Stimulated activated CD4-positive, alpha-beta T cell treated with anti-CD3 and anti-CD28 coated beads, Interleukin-1b, Interleukin-23, amount 100 ng/mL, for 4 hours (primary cell): ENCODE measurements around the gene PRKRA.
"Not testable (repeated sequence)": the region's sequence is repeated elsewhere in the genome, so short reads cannot be mapped to it uniquely, and the experiment has no call there.

Experiments used
- DNase-seq, 2 donors: peaks; one replicate each; pipeline ENCODE4 v3.0.0-alpha.2; 2020; ENCODE audit warnings: low read depth in 2 of 2

Gene PRKRA

DNA sequence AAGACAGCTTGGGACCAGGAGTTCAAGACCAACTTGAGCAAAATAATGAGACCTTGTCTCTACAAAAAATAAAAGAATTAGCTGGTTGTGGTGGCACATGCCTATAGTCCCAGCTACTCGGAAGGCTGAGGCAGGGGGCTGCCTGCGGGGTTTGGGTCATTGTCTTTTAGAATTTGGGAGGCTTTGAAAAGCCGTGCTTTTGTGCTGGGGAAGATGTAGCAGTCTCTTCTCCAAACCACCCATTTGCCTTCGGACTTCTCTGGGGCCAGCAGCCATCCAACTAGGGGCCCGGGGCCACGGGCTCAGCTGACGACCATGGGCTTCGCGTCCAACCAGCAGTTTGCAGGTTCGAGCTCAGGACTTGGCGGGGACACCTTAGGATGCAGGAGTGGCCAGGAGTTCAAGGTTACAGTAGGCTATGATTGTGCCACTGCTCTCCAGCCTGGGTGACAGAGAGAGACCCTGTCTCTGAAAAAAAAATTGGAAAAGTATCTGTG, 6.5 kb upstream of the PRKRA start:
- no peak for DNase-seq

DNA sequence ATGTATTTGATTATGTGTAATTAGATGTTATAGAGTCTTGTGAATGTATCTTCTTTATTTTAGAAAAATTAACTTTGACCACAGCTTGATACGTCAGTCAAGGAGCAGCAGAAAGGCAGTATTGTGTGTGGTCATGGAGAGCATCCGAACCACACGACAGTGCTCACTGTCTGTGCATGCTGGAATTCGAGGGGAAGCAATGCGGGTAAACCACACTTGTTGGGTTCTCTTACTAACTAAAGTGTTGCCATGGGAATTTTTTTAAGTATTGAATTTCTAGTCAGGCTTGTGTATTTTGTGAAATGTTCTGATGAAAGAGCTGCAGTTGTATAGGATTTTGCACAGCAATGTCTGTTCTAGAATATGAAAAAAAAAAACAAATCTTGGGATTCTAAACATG, 5.0 kb upstream of the PRKRA start:
- no peak for DNase-seq

DNA sequence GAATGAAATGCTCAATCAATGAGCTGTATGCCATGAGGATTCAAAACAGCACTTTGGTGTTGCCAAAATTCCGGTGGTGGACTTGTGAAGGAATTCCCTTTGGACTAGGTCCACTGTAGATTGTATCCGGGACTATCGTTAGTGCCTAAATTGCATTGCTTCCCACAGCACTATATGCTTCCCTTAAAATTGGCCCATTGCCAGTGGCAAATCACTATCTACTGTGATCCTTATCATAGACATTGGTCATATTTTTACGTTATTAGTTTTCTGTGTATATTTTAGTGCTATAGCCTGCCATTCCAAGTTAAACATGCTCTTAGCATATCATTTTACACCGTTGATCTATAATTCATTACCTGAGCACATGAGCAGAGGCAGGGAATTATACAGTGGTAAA, 1.9 kb upstream of the PRKRA start:
- no peak for DNase-seq

DNA sequence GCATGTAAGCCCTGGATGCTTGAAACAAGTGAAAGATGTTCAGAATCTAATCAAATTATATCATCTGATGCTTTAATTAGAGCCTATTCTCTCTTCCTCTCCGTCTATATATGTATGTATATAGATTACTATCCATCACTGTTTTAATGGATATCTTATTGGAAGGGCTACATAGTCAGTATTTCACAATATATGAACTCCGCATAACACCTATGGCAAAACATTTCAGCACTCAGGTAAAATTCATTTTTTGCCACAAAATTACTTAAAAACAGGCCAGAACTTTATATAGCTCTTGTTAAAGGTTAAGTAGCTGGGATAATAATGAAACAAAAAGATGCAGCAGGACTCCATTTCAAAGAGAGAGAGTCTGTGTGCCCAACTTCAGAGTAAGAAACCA, 1.4 kb upstream of the PRKRA start:
- DNase-seq = no peak

DNA sequence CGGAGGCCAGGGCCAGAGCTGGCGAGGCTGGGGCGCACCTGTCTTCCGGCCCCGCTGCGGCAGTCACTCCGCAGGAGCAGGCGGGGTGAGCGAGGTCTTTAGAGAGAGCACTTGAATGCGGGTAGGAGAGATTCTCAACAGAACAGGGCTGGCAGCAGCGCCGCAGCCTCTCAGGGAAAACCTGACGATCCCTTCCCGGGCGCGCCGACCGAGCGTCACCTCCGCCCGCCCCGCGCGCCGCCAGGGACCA, 526 bp downstream of the PRKRA start:
- DNase-seq = no peak

DNA sequence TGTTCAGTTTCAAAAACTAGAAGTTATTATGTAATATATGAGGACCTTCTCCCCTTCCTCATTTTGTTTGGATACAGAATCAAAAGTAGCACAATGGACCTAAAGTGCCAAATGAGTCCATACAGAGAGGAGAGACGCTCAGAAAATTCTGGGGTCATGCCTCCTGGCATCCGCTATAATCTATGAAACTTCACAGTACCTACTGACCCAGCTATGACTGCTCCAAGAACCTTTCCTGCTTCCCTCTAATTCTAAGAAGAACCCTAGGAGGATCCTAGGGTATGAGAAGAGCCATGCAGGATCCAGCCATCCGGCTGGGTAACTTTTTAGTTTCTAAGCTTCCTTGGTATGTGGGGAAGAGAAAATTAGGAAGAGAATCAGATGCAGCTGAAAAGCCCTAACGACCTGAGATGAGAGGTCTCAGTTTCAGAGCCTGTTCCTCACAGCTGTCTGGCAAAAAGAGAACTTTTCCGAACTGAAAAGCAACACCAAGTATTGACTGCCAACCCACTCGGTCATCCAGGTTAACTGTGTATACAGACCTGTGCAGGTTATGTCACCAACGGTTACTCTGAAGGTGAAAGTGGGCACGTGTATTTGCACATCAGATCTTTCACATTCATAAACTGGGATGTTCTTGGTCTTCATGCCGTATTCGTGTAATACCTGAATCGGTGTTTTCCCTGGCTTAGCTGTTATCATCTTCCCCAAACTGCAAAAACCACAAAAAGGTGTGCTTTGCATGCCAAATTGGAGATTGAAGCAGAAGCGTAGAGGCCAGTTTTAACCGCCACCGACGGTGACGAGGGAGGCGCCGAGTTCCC, 1.1 kb downstream of the PRKRA start:
- DNase-seq = no peak

DNA sequence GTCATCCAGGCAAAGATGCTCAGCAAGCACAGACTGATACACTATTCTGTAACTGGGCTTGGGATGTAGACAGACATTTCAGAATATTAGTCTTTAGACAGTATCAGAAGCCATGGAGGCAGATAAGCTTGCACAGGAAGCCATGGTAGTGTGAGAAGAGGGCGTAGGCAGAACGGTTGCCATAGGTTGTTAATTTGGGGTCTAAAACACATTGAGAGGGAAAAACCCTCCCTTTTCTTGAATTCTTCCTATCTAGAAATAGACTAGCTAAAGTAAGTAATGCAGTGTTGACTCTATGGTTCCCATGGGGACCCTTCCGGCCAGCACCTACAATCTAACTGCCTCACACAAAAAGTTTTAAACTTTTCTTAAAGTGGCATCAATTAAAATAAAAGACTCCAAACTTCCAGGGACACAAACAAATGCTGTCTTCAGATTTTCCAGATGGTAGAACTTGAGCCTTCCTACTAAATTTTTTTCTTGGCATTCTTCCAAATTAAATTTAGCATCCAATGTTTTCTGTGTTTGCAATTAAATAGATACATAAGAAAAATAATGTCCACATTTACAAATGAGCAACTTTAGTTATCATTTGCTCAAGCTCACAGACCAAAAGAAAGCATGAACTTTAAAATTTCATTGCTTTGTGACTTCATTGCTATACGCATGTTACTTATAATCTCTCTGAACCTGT, 1.9 kb downstream of the PRKRA start:
- no peak for DNase-seq

DNA sequence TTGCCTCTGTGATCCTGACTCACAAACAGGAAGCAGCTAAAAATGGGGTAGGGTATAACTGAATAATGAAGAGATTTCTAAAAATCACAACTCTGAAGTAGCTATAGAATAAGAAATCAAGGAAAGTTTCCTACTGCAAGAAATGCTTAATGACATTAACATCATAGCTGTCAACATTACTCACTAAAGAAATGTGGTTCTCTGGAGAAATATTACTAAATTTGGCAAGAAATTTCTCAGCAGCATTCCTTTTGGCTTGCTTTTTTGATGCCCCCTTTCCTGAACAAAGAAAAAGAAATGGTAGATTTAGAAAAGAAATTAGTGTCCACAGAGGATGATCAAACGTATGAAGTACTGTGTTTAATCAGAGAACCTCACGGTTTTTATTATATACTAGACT, 9.5 kb downstream of the PRKRA start:
- no peak for DNase-seq

DNA sequence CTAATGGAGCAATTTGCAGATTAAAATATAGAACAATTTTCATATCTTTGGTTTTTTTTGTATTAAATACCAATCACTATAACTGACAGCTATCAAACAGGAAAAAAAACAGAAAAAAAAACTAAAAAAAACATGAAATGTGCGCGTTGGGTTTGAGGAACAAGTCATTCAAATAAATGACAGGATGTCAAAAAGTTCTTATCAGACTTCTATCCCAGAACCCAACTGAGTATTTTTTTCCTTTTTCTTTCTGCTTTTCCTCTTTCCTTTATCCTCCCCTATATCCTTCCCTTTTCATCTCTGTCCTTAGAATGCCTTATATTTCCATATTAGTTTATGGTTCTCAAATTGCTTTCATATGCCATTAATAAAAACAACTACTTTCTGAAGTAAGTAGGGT, 14.3 kb downstream of the PRKRA start:
- DNase-seq = no peak

DNA sequence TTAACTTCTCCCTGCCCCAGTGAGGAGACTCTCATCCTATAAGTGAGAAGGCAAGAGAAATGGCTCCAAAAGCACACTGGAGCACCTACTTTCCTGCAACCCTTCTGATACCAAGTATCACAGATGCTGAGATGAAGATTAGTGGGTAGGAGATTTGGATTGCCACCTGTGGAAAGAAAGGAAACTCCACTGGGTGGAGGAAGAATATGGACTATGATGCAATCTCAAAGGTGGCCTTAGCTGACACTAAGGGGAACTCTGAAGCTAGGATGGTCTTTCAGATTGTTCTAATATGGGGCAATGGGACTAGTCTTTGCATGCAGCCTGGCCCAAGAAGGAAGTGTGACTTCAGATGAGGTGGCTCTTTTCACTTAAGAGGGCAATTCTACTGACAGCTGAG, 21.6 kb downstream of the PRKRA start:
- no peak for DNase-seq

DNA sequence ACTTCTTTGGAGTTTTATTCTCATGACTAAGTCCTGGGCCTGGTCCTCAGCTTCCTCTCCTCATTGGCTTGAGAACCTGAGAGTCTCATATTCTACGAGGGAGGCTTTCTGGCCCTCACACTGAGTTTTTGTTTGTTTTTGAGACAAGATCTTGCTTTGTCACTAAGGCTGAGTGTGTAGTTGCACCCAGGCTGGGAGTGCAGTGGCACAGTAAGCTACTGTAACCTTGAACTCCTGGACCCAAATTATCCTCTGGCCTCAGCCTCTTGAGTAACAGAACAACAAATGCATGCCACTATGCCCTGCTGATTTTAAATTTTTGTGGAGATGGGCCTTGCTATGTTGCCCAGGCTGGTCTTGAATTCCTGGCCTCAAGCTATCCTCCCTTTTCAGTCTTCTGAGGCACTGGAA, 22.6 kb downstream of the PRKRA start:
- no peak for DNase-seq

DNA sequence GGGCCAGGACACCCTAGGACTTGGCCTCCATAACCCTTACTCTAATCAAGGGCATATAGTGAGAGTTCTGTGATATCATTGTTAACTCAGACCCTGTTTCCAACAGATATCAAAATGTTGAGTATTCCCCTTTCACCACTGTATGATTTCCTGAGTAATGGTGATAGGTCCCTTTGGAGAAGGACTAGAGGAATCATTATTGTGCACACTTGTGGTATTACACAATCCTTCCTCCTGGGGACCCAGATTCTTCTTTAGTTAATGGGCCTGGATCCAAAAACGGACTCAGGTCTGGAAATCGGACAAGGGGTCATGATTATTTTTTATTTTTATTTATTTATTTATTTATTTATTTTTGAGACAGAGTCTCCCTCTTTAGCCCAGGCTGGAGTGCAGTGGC, 23.5 kb downstream of the PRKRA start:
- DNase-seq = no peak

DNA sequence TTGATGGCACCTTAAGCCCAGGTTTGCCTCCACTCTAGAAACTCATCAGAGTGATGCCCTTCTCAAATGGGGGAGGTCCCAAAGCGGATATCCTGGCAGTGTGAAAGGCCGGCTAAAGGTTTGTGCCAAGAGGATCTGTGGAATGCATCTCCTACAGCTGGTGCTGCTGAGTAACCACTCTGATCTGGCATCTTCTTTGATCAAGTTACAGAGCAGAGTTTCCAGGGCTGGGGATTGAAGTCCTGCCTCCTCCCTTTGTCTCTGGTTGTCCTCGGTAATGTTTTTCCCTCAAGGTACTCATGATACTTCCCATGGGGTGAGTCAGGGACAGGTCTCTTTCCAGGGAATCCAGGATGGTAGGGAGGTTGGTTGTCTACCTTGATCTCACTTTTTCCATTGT, 24.6 kb downstream of the PRKRA start:
- no peak for DNase-seq

DNA sequence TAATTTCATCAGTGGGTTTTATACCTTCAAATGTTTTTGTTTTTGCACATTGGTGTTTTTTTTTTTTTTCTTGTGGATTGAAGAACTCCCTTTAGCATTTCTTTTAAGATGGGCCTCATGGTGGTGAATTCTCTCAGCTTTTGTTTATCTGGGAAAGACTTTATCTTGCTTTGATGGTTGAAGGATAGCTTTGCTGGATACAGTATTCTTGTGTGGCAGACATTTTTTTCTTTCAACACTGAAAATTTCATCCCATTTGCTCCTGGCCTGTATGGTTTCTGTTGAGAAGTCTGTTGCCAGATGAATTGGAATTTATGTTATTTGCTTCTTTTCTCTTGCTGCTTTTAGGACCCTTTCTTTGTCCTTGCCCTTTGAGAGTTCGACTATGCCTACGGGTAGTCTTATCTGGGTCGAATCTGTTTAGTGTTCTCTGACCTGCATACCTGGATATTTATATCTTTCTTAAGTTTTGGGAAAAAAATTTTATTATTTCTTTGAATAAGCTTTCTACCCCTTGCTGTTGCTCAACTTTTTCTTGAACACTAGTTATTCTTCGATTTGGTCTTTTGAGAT, 25.6 kb downstream of the PRKRA start:
- DNase-seq = no peak

DNA sequence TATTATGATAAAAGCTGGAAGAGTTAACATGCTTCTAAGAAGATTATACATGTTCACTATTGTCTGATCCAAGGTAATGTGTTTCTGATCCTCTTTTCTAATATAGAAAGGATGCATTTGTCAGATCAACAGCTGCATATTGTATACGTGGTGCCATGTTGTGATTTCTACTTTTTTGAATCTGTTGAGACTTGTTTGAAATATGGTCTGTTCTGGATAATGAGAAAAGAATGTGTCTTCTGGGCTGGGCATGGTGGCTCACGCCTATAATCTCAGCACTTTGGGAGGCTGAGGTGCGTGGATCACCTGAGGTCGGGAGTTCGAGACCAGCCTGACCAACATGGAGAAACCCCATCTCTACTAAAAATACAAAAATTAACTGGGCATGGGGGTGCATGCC, 27.2 kb downstream of the PRKRA start:
- not testable (repeated sequence) for DNase-seq

DNA sequence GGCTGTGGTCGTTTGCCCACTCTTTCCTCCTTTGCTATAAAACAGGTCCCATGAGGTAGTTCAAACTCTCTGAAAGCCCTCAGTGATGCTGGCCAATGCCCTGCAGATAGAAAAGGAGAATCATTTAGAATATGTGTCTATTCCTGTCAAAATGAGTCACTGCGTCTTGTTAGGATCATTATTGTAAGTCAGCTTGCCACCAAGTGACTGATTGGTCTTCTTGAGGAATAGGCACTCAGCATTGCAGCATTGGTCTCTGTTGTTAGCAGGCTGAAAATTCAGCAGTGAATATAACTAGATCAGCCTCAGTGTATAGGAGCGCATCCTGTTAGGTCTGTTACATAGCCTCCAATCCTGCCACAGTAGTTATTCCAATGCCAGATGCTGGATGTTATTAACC, 28.9 kb downstream of the PRKRA start:
- no peak for DNase-seq

DNA sequence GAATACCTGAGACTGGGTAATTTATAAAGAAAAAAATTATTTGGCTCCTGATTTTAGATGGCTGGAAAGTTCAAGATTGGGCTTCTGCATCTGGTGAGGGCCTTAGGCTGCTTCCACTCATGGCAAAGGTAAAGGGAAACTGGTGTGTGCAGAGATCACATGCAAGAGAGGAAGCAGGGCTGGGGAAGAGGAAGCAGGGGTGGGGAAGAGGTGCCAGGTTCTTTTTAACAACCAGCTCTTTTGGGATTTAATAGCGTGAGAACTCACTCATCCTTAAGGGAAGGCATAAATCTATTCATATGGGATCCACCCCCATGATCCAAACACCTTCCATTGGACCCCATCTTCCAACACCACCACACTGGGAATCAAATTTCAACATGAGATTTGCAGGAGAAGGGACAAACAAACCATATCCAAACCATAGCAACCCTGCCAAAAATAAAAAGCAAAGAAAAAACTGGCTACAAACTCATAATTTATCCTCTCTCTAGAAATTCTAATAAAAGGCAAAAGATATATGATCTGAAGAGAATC, 30.4 kb downstream of the PRKRA start:
- DNase-seq = no peak

DNA sequence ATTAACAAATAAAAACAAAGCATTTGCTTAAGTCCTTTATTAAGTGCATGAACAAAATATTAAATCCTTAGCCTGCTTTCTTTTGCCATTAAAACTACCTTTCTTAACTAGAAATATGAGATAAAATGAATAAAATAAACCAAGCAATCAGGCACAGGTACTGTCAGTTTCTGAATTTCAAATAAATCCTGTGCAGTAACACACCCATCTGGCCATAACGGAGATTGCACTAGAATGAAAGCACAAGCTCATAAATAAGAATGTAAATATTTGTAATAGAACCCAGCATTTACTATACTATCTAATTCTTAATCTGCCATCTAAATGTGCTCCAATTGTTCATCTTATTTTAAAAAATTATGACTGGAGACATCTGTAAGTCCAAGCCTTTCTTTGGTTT, 31.9 kb downstream of the PRKRA start:
- DNase-seq = no peak

DNA sequence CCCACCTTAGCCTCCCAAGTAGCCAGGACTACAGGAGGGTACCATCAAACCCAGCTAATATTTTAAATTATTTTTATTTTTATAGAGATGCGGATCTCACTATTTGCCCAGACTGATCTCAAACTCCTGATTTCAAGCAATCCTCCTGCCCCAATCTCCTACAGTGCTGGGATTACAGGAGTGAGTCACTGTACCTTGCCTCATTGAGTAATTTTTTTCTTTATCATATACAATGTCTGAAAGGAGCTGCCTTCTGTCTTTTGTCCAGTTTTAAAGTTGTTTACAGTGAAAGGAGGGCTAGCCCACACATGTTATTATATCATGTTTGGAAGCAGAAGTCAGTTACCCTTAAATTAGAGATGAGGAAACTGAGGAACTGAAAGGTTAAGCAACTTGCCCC, 32.5 kb downstream of the PRKRA start:
- DNase-seq = no peak

DNA sequence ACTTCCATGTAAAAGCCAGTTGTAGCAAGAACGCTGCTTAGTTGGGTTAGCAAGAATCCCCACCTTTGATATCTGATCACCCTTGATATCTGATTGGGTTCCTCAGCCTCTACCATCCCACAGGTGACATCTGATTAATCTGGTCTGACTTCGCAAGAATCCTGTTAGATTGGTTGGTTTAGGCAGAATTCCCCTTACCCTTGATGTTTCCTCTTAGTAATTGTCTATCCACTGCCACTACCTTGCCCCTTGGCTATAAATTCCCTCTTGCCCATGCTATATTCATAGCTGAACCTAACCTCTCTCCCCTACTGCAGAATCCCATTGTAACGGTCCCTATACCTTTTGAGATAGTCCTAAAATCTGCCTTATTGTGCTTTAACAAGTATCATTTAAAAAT, 33.1 kb downstream of the PRKRA start:
- no peak for DNase-seq

DNA sequence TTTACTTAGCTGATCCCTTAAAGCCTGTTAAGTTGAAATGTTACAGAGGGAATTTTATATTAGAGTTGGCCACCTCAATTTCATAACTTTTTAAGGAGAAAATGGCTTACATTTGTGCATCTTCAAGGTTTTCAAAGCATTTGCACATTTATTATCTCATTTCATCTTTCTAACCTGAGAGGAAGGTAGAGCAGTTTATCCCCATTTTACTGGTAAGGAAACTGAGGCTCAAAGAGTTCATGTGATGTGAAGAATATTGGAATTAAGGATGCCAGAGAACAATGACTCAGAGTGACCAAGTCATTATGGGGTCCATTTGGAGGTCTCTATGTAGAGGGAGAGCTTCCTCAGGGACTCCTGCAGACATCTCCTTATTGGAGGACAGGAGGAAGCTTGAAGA, 35.0 kb downstream of the PRKRA start:
- no peak for DNase-seq

DNA sequence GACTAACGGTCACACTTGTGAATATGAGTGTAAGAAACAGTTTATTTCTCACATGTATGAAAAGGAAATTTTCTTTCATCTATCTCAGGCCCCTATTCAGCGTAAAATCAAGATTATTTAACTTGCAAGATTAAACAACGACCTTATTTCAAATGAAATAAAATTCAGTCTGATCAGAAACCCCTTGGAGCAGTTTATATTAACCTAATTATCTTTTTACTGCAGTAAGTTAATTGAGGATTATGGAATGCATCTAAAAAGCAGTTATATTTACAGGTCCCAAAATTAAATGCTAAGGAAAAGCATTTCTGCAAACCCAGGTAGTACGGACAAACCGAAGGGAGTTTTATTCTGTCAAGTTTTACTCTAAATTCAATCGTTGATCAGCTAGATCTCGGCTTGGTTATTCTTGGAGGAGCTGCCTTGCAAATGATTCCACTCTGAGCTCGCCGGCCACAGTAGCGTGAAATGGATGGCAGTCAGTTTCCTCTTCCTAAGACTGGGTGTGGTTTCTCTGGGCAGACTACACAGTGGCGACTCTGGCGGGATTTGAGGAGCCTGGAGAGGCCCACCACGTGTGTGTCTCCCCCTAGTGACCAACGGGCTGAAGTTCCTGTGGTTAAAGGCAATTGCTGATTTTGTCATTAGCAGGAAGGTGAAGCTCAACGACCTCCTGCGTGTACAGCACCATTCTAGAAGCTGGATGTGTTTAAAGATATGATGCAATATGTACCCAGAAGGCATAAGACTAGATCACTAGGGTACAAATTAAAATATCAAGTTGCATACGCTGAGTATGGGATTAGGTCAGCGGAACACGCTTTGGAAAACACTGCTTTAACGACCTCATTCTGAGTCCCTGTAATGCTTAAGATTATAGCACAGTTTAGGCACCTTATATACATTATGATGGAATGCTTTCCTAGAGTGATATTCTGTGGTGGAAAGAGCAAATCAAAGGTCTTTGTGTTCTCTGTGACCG, 36.4 kb downstream of the PRKRA start:
- peak; percentile 55 to 57 for DNase-seq
